Thoracic aorta (tissue), 2 donors: Measurements from ENCODE around the gene DPYD. TPM values are rescaled to one million over a fixed set of nuclear protein-coding genes. Genes with fewer than 3 reads are reported as not detected.

Experiments used
- ATAC-seq: fragments of 150-250 bp; one replicate; pipeline ENCODE4 v1.8.0; 2017; ENCODE audit warnings: low read depth; ENCODE audit not compliant: insufficient number of reproducible peaks, low FRiP score
- DNase-seq: peaks from one replicate; pipeline ENCODE4 v3.0.0-alpha.2; 2020; ENCODE audit warnings: low spot score
- H3K27ac ChIP-seq, 2 donors: fragments of 200-600 bp; sonication (generic); 1 replicate in 1 of 2; 2 replicates in 1 of 2; pipeline ENCODE4 v1.5.1; 2016; ENCODE audit warnings: mild to moderate bottlenecking in 2 of 2, moderate library complexity in 2 of 2
- H3K27me3 ChIP-seq: fragments of 200-600 bp; sonication (generic); replicated peaks from 2 replicates; pipeline ENCODE4 v1.6.0; 2016; ENCODE audit warnings: mild to moderate bottlenecking; ENCODE audit not compliant: insufficient read depth
- H3K36me3 ChIP-seq: fragments of 200-600 bp; sonication (generic); one replicate; pipeline ENCODE4 v1.5.1; 2016
- H3K4me1 ChIP-seq, 2 donors: fragments of 200-600 bp; sonication (generic); 1 replicate in 1 of 2; 2 replicates in 1 of 2; pipeline versions ENCODE4 v1.5.1 to v1.6.0; 2016; ENCODE audit warnings: low read depth in 2 of 2, mild to moderate bottlenecking in 1 of 2; ENCODE audit not compliant: control insufficient read depth in 1 of 2
- H3K4me3 ChIP-seq: fragments of 200-600 bp; sonication (generic); 2 replicates; pipeline ENCODE4 v1.5.1; 2016; ENCODE audit warnings: mild to moderate bottlenecking
- H3K9me3 ChIP-seq: fragments of 200-600 bp; sonication (generic); 2 replicates; pipeline ENCODE4 v1.5.1; 2016
- total RNA-seq, 2 donors: library from RNA; depleted of rRNA; stranded (reverse); fragments of >200 nt; gene quantifications; one replicate each; pipeline versions ENCODE4 v1.1.0 to v1.2.3, GENCODE V29; 2016
- TF ChIP-seq, protein P1 (sequence below): fragments of 200-600 bp; sonication (generic); IDR thresholded peaks from one replicate; pipeline ENCODE4 v1.5.1; 2019; ENCODE audit warnings: antibody characterized with exemption

DPYD gene
- total RNA-seq, 2 donors from 2014 or later, result 29.1 to 44.2 TPM

DNA sequence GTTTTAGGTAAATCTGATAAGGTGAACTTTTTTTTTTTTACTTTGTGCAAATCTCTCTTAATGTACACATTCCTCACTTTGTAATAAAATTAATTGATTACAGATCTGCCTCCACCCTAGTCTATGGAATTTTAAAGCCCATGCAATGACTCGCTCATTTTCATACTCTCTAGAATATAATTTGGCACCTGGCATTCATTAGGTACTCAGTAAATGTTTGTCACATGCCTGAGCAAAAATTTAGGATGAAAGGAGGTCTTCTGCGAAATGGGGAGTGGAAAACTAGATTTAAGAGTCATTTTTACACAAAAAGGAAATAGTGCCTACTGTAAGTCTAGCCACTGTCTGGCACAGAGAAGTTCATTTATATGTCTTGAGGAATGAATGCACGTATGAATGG, 350.1 kb downstream of the DPYD start:
- no peaks in the 10 kb centered on the region for H3K27me3 ChIP-seq
- H3K4me1 ChIP-seq, result no peaks in the 10 kb centered on the region
- no peak overlapping the region for H3K27ac ChIP-seq
- H3K36me3 ChIP-seq, result no peaks in the 10 kb centered on the region
- DNase-seq (no peak), ATAC-seq (no peak)
- TF ChIP-seq, protein P1, sequence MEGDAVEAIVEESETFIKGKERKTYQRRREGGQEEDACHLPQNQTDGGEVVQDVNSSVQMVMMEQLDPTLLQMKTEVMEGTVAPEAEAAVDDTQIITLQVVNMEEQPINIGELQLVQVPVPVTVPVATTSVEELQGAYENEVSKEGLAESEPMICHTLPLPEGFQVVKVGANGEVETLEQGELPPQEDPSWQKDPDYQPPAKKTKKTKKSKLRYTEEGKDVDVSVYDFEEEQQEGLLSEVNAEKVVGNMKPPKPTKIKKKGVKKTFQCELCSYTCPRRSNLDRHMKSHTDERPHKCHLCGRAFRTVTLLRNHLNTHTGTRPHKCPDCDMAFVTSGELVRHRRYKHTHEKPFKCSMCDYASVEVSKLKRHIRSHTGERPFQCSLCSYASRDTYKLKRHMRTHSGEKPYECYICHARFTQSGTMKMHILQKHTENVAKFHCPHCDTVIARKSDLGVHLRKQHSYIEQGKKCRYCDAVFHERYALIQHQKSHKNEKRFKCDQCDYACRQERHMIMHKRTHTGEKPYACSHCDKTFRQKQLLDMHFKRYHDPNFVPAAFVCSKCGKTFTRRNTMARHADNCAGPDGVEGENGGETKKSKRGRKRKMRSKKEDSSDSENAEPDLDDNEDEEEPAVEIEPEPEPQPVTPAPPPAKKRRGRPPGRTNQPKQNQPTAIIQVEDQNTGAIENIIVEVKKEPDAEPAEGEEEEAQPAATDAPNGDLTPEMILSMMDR, result no peak
- H3K9me3 ChIP-seq, result no peaks in the 10 kb centered on the region
- no peak overlapping the region for H3K4me3 ChIP-seq

DNA sequence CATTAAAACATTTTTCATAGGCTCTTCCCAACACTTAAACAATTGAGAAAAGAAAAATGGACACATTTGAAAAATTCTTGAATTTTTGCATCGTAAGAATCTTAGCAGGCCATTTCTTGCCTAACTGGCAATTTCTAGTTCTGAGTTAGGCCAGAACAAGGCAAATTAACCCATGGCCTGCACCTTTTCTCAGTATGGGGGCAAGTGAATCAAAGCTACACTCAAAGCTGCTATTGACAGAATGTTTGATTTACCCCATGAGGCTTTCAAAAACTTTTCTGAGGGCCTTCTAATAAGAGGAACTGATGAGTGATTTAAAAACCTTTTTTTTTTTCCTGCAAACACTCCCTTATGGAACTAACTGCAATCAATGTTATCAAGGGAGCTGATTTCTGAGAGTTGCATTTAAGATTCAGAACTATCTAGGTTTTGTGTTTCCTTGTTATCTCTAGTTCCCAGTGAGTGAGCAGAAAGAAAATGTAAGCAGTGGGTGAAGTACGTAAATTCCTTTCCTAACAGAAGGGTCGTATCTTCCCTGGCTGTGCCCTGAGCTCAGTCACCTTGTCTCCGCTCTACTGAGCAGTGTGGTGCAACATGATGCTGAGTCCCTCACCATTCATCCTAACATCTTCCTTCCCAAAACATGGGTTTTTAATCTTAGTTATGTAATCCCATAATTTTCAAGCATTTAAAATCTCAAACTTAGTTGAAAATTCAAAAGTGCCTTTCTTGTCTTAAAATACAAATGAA, 353.7 kb downstream of the DPYD start:
- DNase-seq, result no peak

DNA sequence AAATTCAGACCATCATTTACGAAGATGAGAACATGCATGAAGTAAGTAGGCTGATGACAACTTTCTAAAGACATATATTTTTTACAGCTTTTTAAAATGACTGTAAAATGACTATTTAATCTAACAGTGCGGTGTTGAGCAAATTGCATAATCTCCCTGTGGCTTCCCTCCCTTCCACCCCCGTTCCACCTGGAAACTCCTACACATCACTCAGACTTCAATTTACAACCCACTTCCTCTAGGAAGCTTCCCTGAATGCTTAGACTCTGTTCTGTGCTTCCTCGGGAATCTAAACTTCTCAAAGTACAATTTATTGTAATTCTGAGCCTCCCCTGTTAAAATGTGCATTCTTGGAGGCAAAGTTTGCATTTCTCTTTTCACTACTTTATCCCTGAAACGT, 354.9 kb downstream of the DPYD start:
- DNase-seq (no peak), ATAC-seq (no peak)
- Histone ChIP-seq H3K36me3 (no peaks in the 10 kb centered on the region), H3K27ac (no peak overlapping the region), H3K4me3 (no peak overlapping the region), H3K4me1 (no peaks in the 10 kb centered on the region), H3K9me3 (no peaks in the 10 kb centered on the region), H3K27me3 (no peaks in the 10 kb centered on the region)
- TF ChIP-seq, protein P1, result no peak

More for the DNA sequence above, 353.7 kb downstream of the DPYD start:
- Histone ChIP-seq H3K4me3 (no peak overlapping the region), H3K9me3 (no peaks in the 10 kb centered on the region), H3K27me3 (no peaks in the 10 kb centered on the region), H3K36me3 (no peaks in the 10 kb centered on the region), H3K27ac (no peak overlapping the region), H3K4me1 (no peaks in the 10 kb centered on the region)
- ATAC-seq, result no peak
- TF ChIP-seq, protein P1, result no peak

DNA sequence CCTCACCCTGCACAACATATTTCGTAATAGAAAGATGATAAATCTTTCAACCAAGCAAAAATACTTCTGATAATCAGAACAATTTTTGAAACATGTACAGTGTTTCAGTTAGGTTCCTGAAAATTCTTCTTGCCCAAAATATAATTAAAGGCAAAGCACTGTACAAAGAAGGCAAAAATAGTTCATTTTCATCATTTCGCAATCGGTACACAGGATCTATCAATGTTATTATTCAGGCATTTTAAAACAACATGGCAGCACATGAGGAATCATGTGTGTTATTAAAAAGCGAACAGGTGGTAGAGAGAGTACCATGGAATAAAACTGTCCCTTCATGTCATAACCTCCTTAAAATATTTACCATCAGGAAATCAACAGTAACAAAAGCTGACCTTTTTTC, 356.9 kb downstream of the DPYD start:
- Histone ChIP-seq H3K27me3 (no peaks in the 10 kb centered on the region), H3K9me3 (no peaks in the 10 kb centered on the region), H3K27ac (no peak overlapping the region), H3K36me3 (no peaks in the 10 kb centered on the region), H3K4me3 (no peak overlapping the region), H3K4me1 (no peaks in the 10 kb centered on the region)
- DNase-seq (no peak), ATAC-seq (no peak)
- TF ChIP-seq, protein P1, result no peak

DNA sequence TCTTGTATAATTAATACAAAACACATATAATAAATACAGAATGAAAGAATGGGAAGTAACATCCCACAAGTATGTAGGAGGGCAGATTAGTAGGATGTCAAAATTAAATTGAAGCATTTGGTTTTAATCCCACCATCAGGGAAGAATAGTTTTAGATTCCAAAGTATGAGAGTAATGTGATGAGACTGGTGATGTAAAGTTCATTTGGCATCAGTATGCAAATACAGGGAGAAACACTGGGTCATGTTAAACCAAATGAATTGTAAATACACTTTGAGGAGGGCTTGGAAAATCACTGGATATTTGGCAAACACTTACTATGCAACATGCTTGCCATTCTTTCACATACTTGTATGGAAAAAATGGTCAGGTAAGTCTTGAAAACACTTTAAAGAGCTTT, 358.8 kb downstream of the DPYD start:
- H3K27ac ChIP-seq, result no peak overlapping the region
- no peak overlapping the region for H3K4me3 ChIP-seq
- no peaks in the 10 kb centered on the region for H3K4me1 ChIP-seq
- ATAC-seq (no peak), DNase-seq (no peak)
- no peaks in the 10 kb centered on the region for H3K36me3 ChIP-seq
- H3K27me3 ChIP-seq, result no peaks in the 10 kb centered on the region
- H3K9me3 ChIP-seq, result no peaks in the 10 kb centered on the region
- TF ChIP-seq, protein P1, result no peak
